Activated T-helper 1 cell treated with anti-CD3 and anti-CD28 coated beads, Interleukin-2, amount 50 U/mL, for 16 hours (primary cell): ENCODE results near the gene CLCNKA.
"Not testable (repeated sequence)": the region's sequence is repeated elsewhere in the genome, so short reads cannot be mapped to it uniquely, and the experiment has no call there.

Experiments
- DNase-seq, 2 donors: peaks; one replicate each; pipeline ENCODE4 v3.0.0-alpha.2; 2020; ENCODE audit warnings: low read depth in 1 of 2, low spot score in 1 of 2

CLCNKA gene

GRCh38 chr1:16021681-16022080 lies at the start of gene CLCNKA:
CLCNKA (plus strand) TSS chr1:16022036; CDS start chr1:16022620, 584 bp downstream.
- DNase-seq = no peak

DNA sequence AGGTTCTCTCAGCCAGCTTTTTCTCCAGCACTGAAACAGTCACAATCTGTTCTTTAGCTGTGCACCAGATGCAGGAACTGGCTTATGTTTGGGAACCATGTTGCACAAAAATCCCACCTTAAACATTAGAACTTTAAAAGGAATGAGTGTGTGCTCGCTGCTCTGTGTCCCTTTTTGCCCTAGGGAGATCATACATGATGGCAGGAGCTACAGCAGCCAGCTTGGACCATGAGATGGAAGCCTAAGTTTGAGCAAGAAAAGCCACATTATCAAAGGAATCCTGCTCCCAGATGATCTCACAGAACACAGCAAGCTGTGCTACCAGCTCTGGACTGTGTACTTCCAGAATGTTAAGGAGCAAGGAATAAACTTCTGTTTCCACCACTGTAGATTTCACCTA lies 49.4 kb upstream of the CLCNKA start:
- no peak for DNase-seq

DNA sequence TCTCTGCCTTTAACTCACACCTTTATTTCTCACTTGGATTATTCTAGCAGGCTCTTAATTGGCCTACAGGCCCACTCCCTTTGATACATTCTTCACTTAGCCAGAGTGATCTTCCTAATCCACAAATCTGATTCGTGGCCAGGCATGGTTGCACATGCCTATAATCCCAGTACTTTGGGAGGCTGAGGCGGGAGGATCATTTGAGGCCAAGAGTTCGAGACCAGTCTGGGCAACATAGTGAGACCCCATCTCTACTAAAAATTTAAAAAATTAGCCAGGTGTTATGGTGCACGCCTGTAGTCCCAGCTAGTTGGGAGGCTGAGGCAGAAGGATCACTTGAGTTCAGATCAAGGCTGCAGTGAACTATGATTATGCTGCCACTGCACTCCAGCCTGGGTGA lies 48.1 kb upstream of the CLCNKA start:
- DNase-seq = no peak

GRCh38 chr1:15974855-15975254 lies 47.0 kb upstream of the CLCNKA start:
- no peak for DNase-seq

GRCh38 chr1:15975358-15975804 lies 46.5 kb upstream of the CLCNKA start:
- DNase-seq = peak; percentile 18 to 70

- peak; percentile 87 to 93 for DNase-seq
Measured at GRCh38 chr1:15975805-15976680, 45.8 kb upstream of the CLCNKA start, which contains the start of gene ZBTB17. ZBTB17 (minus strand) TSS chr1:15976101; CDS start chr1:15948495, 27,606 bp downstream.

GRCh38 chr1:15977947-15978346 lies 43.9 kb upstream of the CLCNKA start:
- not testable (repeated sequence) for DNase-seq

- no peak for DNase-seq
Measured at GRCh38 chr1:15981679-15982078, 40.2 kb upstream of the CLCNKA start.

DNA sequence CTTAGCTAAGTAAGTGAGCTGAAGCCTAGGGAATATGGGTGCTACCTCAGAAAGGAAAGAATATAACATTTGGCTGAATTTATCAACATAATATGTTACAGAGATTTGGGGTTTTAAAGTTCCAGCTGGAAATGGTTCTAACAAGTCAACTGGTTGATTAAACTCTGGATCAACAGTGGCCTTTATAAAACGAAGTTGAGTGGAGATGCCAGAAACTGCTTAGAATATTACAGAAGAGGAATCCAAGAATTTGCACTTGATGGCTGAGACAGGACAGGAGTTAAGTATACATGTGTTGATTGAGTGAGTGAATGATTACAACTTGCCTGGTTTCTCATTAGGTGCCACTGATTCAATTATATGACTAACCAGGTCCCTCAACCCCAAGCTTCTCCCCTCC lies 38.6 kb upstream of the CLCNKA start:
- no peak for DNase-seq

DNA sequence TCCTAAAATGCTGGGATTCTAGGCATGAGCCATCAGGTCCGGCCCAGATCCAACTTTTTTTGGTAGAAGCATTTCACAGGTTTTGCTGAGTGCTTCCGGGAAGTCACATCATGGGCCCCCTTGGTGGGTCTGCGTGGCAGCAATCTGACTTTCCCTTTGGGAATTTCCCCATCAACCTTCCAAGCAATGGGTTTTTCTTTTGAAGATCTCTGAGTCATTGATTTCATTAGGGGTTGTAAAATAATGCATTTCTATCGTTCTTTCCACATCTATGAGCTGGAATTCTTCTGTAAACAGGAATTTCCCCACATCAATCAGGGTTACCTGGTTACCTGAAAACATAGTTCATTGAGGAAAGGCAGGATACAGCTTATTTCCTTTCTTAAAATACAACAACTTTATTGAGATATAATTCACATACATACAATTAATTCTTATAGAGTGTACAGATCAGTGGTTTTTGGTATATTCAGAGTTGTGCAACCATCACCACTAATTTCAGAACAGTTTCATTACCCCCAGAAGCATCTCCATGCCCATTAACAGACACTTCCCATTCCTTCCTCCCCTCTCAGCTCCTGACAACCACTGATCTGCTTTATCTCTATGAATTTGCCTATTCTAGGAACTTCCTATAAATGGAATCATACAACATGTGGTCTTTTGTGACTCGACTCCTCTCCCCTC lies 36.1 kb upstream of the CLCNKA start:
- DNase-seq = no peak

GRCh38 chr1:15988856-15989736 lies 32.7 kb upstream of the CLCNKA start:
- DNase-seq = no peak

GRCh38 chr1:15989776-15990175 lies 32.1 kb upstream of the CLCNKA start:
- DNase-seq = no peak

GRCh38 chr1:15991427-15992186 lies 30.2 kb upstream of the CLCNKA start:
- DNase-seq = no peak

- DNase-seq = no peak
Measured at GRCh38 chr1:15992187-15992553, 29.7 kb upstream of the CLCNKA start.

DNA sequence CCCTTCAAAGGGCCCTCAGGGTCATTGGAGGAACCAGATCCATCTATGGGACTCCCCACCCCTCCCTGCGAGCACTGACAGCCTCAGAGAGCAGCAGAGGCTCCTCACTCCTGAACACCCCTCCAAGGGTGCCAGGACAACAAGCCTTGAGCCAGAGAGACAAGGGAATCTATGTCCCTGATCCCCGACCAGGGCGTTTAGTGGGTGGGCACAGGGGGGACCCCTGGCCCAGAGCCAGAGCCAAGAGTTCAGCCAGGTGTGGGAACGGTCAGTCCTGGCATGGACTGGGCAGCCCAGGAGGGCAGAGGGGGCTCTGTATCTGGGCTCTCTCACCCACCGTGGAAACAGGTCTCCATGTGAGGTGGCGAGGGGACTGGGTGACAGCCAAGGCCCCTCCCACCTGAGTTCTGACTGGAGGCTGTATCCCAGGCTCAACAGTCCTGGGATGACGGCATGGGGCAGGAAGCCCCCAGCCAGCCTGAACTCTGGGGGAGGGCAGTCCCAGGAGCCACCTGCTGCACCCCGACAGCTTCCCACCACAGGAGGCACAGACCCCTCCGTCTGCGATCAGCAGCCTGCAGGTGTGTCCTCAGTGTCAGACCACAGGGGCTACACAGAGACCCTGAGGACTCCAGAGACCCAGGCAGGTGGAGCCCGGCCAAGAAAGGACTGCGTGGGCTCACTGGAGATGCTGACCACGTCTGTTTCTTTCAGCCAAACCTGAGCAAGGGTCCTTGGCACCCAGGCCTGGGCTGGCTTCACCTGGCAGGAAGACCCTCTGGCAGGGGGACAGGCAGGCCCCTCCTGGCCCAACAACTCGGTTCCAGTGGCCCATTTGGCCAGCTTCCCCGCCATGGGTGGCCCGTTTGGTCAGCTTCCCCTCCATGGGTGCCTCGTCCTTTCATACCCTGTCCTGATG lies 29.0 kb upstream of the CLCNKA start:
- no peak for DNase-seq

GRCh38 chr1:15993666-15994065 lies 28.2 kb upstream of the CLCNKA start:
- DNase-seq = no peak

GRCh38 chr1:15994081-15994480 lies 27.8 kb upstream of the CLCNKA start:
- DNase-seq = no peak

DNA sequence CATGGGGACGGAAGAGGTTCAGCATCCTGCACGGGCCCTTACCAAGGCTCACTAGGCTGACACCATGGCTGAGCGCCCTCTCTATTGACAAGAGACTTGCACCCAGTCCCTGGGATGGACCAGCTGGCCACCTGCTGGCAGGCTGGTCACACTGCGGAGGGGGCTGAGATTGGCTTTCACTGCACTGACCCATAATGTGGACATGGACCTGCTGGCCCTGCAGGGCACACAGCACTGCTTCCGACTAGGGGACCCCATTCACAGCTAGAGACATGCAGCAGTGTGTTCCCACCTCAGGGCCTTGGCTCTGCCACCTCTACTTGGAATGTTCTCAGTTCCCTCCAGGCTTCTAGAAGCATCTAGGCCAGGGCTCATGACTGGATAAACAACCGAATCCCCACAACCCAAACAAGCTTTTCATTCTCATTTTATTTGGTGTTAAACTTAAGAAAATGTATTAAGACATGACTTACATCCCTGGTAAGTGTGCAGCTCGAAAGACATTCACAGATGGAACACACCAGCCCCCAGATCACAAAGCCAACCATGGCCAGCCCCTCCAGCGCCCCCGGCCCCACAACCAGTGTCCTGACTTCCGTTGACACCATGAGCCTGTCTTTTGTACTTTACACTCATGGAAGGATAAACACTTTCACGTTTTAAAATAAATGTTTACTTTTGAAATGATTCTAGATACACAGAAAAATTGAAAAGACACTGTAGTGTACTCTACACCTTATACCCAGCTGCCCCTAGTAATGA lies 27.1 kb upstream of the CLCNKA start:
- DNase-seq = no peak

DNA sequence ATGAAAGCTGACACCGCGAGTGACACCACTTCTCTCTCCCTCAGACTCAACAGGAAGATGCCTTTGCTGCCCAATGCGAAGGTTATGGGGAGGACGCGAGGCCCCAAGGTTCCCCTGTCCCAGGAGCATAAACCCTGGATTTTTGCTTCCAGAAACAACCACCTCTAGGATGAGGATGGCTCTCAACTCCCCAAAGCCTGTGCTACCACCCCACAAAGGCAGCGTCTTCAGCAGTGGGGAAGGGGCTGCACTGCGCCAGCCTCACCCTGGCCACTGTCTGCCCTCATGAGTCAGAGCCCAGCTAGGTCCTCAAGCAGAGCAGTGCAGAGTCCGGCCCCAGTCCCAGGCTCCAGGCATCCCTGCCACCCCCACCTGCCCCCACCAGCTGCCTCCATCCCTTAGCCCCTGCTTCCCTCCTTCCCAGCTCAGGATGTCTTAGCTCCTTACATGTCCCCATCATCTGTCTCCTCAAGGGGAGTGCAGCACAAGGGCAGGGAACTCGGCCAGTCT lies 24.7 kb upstream of the CLCNKA start:
- no peak for DNase-seq
